ENCODE data around the gene SLC18A3. TPM values are rescaled to one million over a fixed set of nuclear protein-coding genes. Genes with fewer than 3 reads are reported as not detected.
A peak's percentile ranks its signal among the peaks of the same experiment; 100 is the strongest.

SLC18A3 gene
- total and polyA plus RNA-seq, 2 experiments from 2014 or later, result 0.16 TPM; not detected in 1

DNA sequence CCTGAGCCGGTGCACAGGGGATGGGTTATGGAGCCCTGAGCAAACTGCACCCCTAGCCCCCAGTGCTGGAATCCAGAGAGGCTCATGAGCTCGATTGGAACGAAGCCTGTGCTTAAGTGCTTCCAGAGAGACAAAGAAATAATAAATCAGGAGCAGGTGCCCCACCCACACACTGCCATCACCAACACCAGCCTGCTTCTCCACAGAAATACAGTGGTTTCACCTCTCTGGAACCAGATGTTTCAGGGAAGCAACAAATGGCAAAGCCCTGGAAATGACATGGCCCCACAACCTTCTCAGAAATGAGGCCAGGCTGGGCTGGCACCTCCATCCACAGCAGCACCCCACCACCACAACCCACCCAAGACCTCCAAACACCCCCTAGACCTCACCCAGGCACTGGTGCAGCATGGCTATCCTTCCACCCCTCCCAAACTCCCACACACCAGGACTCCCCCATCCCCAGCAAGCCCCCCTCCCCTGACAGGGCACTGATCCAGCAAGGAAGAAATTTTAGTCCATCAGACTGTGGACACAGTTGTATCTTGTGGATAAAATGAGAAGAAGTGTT lies 4.1 kb upstream of the SLC18A3 start (continued):
- TF ChIP-seq ZNF462 (CRISPR knock-in tag; IDR thresholded peaks at IDR 0.05), result no peak

- peaks cover 11% of the 10 kb centered on the region; the same call in 1 of the 3 replicates for H3K9me3 Mint-ChIP-seq
- H2AFZ ChIP-seq, result no peak overlapping the region
- peaks cover 13% of the 10 kb centered on the region; the same call in 1 of the 2 replicates for H3K4me1 ChIP-seq (ENCODE audit: insufficient read depth)
- H3K27ac ChIP-seq (ENCODE audit: low read depth), result no peak overlapping the region
- H3K36me3 Mint-ChIP-seq (ENCODE audit: low read depth), result no peaks in the 10 kb centered on the region
- H3K27me3 Mint-ChIP-seq (ENCODE audit: insufficient read depth, low read depth, poor library complexity), result peaks cover 72% of the 10 kb centered on the region
- peaks cover 8% of the 10 kb centered on the region for H4K20me1 ChIP-seq (replicated peaks; ENCODE audit: insufficient read depth)
- no peak overlapping the region for H3K27ac Mint-ChIP-seq
- H3K27me3 ChIP-seq (ENCODE audit: insufficient read depth), result peaks cover 94% of the 10 kb centered on the region
- H3F3A ChIP-seq (replicated peaks; ENCODE audit: low read depth), result no peaks in the 10 kb centered on the region
- H3K79me2 ChIP-seq (replicated peaks; ENCODE audit: insufficient read depth), result no peaks in the 10 kb centered on the region
- H3K4me2 ChIP-seq, result 0 out of 2 replicates have a peak overlapping the region, but pooled peaks have one; percentile 53
- no peaks in the 10 kb centered on the region for H3K36me3 ChIP-seq (ENCODE audit: insufficient read depth)
- H3K4me3 Mint-ChIP-seq, result no peak overlapping the region
- DNase-seq (ENCODE audit: low spot score), result peak; percentile 93
- H3K4me1 Mint-ChIP-seq, result peaks cover 31% of the 10 kb centered on the region
- H3K4me3 ChIP-seq, result no peak overlapping the region
- peak; percentile 21 for ATAC-seq
- no peaks in the 10 kb centered on the region for H3K9me2 ChIP-seq (ENCODE audit: insufficient read depth)
- TF ChIP-seq NANOG (IDR thresholded peaks at IDR 0.05; ENCODE audit: borderline replicate concordance) (no peak), POLR2AphosphoS5 (IDR thresholded peaks at IDR 0.05; ENCODE audit: low read depth) (no peak), REST (IDR thresholded peaks at IDR 0.05; ENCODE audit: unreplicated experiment) (peak; percentile 91), EZH2 (IDR thresholded peaks at IDR 0.05; ENCODE audit: low read depth, unreplicated experiment) (peak; percentile 39), ZNF331 (CRISPR knock-in tag; IDR thresholded peaks at IDR 0.05; ENCODE audit: low read depth) (no peak), ZNF114 (CRISPR knock-in tag; IDR thresholded peaks at IDR 0.05) (no peak), JUNB (IDR thresholded peaks at IDR 0.05; ENCODE audit: unreplicated experiment) (no peak)
- TF ChIP-seq, protein P1, sequence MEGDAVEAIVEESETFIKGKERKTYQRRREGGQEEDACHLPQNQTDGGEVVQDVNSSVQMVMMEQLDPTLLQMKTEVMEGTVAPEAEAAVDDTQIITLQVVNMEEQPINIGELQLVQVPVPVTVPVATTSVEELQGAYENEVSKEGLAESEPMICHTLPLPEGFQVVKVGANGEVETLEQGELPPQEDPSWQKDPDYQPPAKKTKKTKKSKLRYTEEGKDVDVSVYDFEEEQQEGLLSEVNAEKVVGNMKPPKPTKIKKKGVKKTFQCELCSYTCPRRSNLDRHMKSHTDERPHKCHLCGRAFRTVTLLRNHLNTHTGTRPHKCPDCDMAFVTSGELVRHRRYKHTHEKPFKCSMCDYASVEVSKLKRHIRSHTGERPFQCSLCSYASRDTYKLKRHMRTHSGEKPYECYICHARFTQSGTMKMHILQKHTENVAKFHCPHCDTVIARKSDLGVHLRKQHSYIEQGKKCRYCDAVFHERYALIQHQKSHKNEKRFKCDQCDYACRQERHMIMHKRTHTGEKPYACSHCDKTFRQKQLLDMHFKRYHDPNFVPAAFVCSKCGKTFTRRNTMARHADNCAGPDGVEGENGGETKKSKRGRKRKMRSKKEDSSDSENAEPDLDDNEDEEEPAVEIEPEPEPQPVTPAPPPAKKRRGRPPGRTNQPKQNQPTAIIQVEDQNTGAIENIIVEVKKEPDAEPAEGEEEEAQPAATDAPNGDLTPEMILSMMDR (conservative IDR thresholded peaks at IDR 0.05; ENCODE audit: low read depth in 2 of 2), result no peak
Measured at GRCh38 chr10:49606981-49607535, 3.1 kb upstream of the SLC18A3 start.

Data from GM23338 (cell line).